Measurements from ENCODE around the gene TTC16.

DNA sequence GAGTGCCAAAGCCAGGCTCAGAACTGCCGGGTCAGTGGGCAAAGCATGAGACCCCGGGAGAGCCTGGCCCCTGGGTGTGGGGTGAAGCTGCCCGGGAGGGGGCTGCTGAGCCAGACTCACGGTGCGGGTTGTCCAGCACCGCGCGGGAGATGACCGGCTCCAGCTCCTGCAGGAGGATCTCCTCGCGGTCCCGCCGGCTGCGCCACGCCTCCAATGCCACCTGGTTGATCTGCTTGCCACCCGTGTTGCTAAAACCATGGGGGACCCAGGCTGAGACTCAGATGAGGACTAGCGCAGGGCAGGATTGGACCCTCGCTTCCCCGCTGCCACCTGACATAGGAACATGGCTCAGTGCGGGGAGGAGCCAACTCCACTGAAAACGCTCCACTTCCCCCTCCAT lies 16.6 kb downstream of the TTC16 start:
- TF ChIP-seq, protein P1, sequence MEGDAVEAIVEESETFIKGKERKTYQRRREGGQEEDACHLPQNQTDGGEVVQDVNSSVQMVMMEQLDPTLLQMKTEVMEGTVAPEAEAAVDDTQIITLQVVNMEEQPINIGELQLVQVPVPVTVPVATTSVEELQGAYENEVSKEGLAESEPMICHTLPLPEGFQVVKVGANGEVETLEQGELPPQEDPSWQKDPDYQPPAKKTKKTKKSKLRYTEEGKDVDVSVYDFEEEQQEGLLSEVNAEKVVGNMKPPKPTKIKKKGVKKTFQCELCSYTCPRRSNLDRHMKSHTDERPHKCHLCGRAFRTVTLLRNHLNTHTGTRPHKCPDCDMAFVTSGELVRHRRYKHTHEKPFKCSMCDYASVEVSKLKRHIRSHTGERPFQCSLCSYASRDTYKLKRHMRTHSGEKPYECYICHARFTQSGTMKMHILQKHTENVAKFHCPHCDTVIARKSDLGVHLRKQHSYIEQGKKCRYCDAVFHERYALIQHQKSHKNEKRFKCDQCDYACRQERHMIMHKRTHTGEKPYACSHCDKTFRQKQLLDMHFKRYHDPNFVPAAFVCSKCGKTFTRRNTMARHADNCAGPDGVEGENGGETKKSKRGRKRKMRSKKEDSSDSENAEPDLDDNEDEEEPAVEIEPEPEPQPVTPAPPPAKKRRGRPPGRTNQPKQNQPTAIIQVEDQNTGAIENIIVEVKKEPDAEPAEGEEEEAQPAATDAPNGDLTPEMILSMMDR (IDR thresholded peaks at IDR 0.05) = no peak
- TF ChIP-seq POLR2AphosphoS5 (IDR thresholded peaks at IDR 0.05) = no peak

All from suprapubic skin (tissue), 3 donors.